G401.6 (cell line): Measurements from ENCODE around the gene GCN1.

Source experiments
- FAIRE-seq: peaks from 2 replicates; lab custom pipeline; 2012; peaks lifted over from hg19 to GRCh38; lab: Jason Lieb, UNC

The GCN1 gene

GRCh38 chr12:120139958-120140357, 54.6 kb downstream of the GCN1 start:
- no peak for FAIRE-seq

GRCh38 chr12:120138366-120138765, 56.1 kb downstream of the GCN1 start:
- no peak for FAIRE-seq

- no peak for FAIRE-seq
Observed at GRCh38 chr12:120137833-120138232, 56.7 kb downstream of the GCN1 start.

- no peak for FAIRE-seq
Observed at GRCh38 chr12:120136093-120136770, 58.3 kb downstream of the GCN1 start.

GRCh38 chr12:120134307-120134980, 60.1 kb downstream of the GCN1 start:
- FAIRE-seq: no peak

- no peak for FAIRE-seq
Observed at GRCh38 chr12:120132863-120133385, 61.6 kb downstream of the GCN1 start.

GRCh38 chr12:120132054-120132836, 62.3 kb downstream of the GCN1 start:
- FAIRE-seq: no peak

- no peak for FAIRE-seq
Observed at GRCh38 chr12:120131116-120131515, 63.4 kb downstream of the GCN1 start.

- FAIRE-seq: no peak
Observed at GRCh38 chr12:120130011-120130410, 64.5 kb downstream of the GCN1 start.

- FAIRE-seq: no peak
Observed at GRCh38 chr12:120126635-120127005, 67.9 kb downstream of the GCN1 start.

GRCh38 chr12:120125792-120126634, 68.5 kb downstream of the GCN1 start:
- no peak for FAIRE-seq

GRCh38 chr12:120125029-120125428, 69.5 kb downstream of the GCN1 start:
- FAIRE-seq: no peak

- FAIRE-seq: no peak
Observed at GRCh38 chr12:120121766-120122293, 72.7 kb downstream of the GCN1 start.

GRCh38 chr12:120121343-120121742, 73.2 kb downstream of the GCN1 start:
- FAIRE-seq: no peak

GRCh38 chr12:120119271-120119973, 75.1 kb downstream of the GCN1 start:
- FAIRE-seq: no peak

GRCh38 chr12:120118321-120119061, 76.0 kb downstream of the GCN1 start:
- no peak for FAIRE-seq

GRCh38 chr12:120117961-120118320, 76.6 kb downstream of the GCN1 start:
- no peak for FAIRE-seq

GRCh38 chr12:120116792-120117651, 77.5 kb downstream of the GCN1 start:
- no peak for FAIRE-seq

- FAIRE-seq: no peak
Observed at GRCh38 chr12:120116441-120116791, 78.1 kb downstream of the GCN1 start, which contains the start of gene RAB35. RAB35 (minus strand) TSS chr12:120116753; CDS start chr12:120116650, 103 bp downstream.
